HEK293 (cell line): ENCODE measurements around the gene CAPSL.

Experiments used
- MYNN ChIP-seq: fragments of 450-650 bp; formaldehyde crosslinking; IDR thresholded peaks from 2 replicates; pipeline ENCODE4 v1.5.1; 2016; ENCODE audit warnings: missing biosample characterization, missing genetic modification characterization, borderline replicate concordance
- OVOL3 ChIP-seq: fragments of 450-650 bp; formaldehyde crosslinking; IDR thresholded peaks from 2 replicates; pipeline ENCODE4 v1.5.1; 2016; ENCODE audit warnings: missing biosample characterization, missing genetic modification characterization
- ZNF148 ChIP-seq: fragments of 450-650 bp; formaldehyde crosslinking; IDR thresholded peaks from 2 replicates; pipeline ENCODE4 v1.5.0; 2017; ENCODE audit warnings: missing biosample characterization, missing genetic modification characterization, borderline replicate concordance
- ZNF169 ChIP-seq: fragments of 450-650 bp; formaldehyde crosslinking; IDR thresholded peaks from 2 replicates; pipeline ENCODE4 v1.5.1; 2016; ENCODE audit warnings: missing biosample characterization, missing genetic modification characterization
- ZNF266 ChIP-seq: fragments of 450-650 bp; formaldehyde crosslinking; IDR thresholded peaks from 2 replicates; pipeline ENCODE4 v1.5.1; 2016; ENCODE audit warnings: missing biosample characterization, missing genetic modification characterization, low read depth
- ZNF48 ChIP-seq: fragments of 450-650 bp; formaldehyde crosslinking; IDR thresholded peaks from 2 replicates; pipeline ENCODE4 v1.5.1; 2016; ENCODE audit warnings: missing biosample characterization, missing genetic modification characterization
- TF ChIP-seq, protein P1 (sequence below): fragments of 450-650 bp; formaldehyde crosslinking; IDR thresholded peaks from 2 replicates; pipeline ENCODE4 v1.5.1; 2016; ENCODE audit warnings: missing biosample characterization, missing genetic modification characterization
- TF ChIP-seq, protein P2 (sequence below): fragments of 450-650 bp; formaldehyde crosslinking; IDR thresholded peaks from 2 replicates; pipeline ENCODE4 v1.5.1; 2017; ENCODE audit warnings: missing biosample characterization, missing genetic modification characterization

DNA sequence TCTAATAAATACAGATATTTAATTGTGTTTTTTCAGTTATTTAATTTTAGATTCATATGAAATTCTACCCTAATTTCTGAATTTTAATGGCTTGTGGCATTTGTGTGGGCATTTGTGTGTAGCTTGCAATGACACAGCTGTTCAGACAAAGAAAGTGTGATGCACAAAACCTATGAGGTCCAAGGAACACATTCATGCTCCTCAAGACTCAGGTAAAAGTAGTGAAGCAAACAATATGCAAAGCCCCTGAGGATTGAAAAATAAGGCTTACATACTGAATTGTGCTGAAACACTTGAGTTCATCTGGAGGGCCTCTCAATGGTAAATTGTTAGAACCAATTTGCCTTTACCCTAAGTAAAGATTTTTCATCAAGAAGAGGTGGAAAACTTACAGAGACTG, 53.6 kb downstream of the CAPSL start:
- TF ChIP-seq, protein P1, sequence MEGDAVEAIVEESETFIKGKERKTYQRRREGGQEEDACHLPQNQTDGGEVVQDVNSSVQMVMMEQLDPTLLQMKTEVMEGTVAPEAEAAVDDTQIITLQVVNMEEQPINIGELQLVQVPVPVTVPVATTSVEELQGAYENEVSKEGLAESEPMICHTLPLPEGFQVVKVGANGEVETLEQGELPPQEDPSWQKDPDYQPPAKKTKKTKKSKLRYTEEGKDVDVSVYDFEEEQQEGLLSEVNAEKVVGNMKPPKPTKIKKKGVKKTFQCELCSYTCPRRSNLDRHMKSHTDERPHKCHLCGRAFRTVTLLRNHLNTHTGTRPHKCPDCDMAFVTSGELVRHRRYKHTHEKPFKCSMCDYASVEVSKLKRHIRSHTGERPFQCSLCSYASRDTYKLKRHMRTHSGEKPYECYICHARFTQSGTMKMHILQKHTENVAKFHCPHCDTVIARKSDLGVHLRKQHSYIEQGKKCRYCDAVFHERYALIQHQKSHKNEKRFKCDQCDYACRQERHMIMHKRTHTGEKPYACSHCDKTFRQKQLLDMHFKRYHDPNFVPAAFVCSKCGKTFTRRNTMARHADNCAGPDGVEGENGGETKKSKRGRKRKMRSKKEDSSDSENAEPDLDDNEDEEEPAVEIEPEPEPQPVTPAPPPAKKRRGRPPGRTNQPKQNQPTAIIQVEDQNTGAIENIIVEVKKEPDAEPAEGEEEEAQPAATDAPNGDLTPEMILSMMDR (tag by site-specific recombination), result no peak
- TF ChIP-seq ZNF48 (tag by site-specific recombination), result no peak
- no peak for TF ChIP-seq ZNF266 (tag by site-specific recombination)
- TF ChIP-seq MYNN, result no peak
- no peak for TF ChIP-seq ZNF148 (tag by site-specific recombination)
- TF ChIP-seq OVOL3 (tag by site-specific recombination), result no peak
- TF ChIP-seq, protein P2, sequence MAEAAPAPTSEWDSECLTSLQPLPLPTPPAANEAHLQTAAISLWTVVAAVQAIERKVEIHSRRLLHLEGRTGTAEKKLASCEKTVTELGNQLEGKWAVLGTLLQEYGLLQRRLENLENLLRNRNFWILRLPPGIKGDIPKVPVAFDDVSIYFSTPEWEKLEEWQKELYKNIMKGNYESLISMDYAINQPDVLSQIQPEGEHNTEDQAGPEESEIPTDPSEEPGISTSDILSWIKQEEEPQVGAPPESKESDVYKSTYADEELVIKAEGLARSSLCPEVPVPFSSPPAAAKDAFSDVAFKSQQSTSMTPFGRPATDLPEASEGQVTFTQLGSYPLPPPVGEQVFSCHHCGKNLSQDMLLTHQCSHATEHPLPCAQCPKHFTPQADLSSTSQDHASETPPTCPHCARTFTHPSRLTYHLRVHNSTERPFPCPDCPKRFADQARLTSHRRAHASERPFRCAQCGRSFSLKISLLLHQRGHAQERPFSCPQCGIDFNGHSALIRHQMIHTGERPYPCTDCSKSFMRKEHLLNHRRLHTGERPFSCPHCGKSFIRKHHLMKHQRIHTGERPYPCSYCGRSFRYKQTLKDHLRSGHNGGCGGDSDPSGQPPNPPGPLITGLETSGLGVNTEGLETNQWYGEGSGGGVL (tag by site-specific recombination), result no peak
- no peak for TF ChIP-seq ZNF169 (tag by site-specific recombination)
